GM12864 (cell line): ENCODE measurements around the gene ZNF543.

Experiments used
- DNase-seq: peaks from one replicate; pipeline ENCODE4 v3.0.0-alpha.2; 2011; ENCODE audit warnings: low read depth
- H3K4me3 ChIP-seq: 2 replicates; pipeline ENCODE4 v1.5.1; 2011; ENCODE audit warnings: mild to moderate bottlenecking, low read depth, low read length, control low read depth
- TF ChIP-seq, protein P1 (sequence below): IDR thresholded peaks from 2 replicates; pipeline ENCODE4 v1.5.1; 2011; ENCODE audit warnings: low read depth, mild to moderate bottlenecking, moderate library complexity, low read length, control low read depth, inconsistent platforms; ENCODE audit errors: missing control alignments

The ZNF543 gene

DNA sequence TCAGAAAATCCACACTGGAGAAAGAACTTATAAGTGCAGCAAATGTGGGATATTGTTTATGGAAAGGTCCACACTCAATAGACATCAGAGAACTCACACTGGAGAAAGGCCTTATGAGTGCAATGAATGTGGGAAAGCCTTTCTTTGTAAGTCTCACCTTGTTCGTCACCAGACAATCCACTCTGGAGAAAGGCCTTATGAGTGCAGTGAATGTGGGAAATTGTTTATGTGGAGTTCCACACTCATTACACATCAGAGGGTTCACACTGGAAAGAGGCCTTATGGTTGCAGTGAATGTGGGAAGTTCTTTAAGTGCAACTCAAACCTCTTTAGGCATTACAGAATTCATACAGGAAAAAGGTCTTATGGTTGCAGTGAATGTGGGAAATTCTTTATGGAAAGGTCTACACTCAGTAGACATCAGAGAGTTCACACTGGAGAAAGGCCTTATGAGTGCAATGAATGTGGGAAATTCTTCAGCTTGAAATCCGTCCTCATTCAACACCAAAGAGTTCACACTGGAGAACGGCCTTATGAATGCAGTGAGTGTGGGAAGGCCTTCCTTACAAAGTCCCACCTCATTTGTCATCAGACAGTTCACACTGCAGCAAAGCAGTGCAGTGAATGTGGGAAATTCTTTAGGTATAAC is 57.4 kb downstream of the ZNF543 start:
- DNase-seq, result no peak
- H3K4me3 ChIP-seq, result no peak overlapping the region
- TF ChIP-seq, protein P1, sequence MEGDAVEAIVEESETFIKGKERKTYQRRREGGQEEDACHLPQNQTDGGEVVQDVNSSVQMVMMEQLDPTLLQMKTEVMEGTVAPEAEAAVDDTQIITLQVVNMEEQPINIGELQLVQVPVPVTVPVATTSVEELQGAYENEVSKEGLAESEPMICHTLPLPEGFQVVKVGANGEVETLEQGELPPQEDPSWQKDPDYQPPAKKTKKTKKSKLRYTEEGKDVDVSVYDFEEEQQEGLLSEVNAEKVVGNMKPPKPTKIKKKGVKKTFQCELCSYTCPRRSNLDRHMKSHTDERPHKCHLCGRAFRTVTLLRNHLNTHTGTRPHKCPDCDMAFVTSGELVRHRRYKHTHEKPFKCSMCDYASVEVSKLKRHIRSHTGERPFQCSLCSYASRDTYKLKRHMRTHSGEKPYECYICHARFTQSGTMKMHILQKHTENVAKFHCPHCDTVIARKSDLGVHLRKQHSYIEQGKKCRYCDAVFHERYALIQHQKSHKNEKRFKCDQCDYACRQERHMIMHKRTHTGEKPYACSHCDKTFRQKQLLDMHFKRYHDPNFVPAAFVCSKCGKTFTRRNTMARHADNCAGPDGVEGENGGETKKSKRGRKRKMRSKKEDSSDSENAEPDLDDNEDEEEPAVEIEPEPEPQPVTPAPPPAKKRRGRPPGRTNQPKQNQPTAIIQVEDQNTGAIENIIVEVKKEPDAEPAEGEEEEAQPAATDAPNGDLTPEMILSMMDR, result no peak
